ENCODE results near the gene ARMC12. TPM values are rescaled to one million over a fixed set of nuclear protein-coding genes. Genes with fewer than 3 reads are reported as not detected.

ARMC12 gene
- polyA plus RNA-seq, 1 donor (not counting 4 experiments of a cell fraction or from before 2014, with no cell fraction given), result 0.54 TPM

- Histone ChIP-seq H3K9ac (ENCODE audit: control insufficient read depth, extremely low read depth, insufficient read depth, low read length) (no peak overlapping the region), H3K4me2 (ENCODE audit: control insufficient read depth, extremely low read depth, insufficient read depth, low read depth, low read length) (no peak overlapping the region), H3K9me1 (ENCODE audit: control insufficient read depth, extremely low read depth, insufficient read depth, low read length) (no peaks in the 10 kb centered on the region), H3K27ac (ENCODE audit: control insufficient read depth, insufficient read depth, low read length) (no peak overlapping the region), H3K4me1 (ENCODE audit: control insufficient read depth, extremely low read depth, insufficient read depth, low read length) (no peaks in the 10 kb centered on the region), H2AFZ (ENCODE audit: control insufficient read depth, low read length) (no peak overlapping the region), H3K36me3 (ENCODE audit: control insufficient read depth in 2 of 2, extremely low read depth in 1 of 2, insufficient read depth in 2 of 2, low read length in 2 of 2) (no peaks in the 10 kb centered on the region), H3K9me3 (ENCODE audit: control insufficient read depth, low read depth, low read length) (no peaks in the 10 kb centered on the region), H3K79me2 (ENCODE audit: control insufficient read depth, insufficient read depth, low read length) (no peaks in the 10 kb centered on the region), H4K20me1 (ENCODE audit: control insufficient read depth, extremely low read depth, insufficient read depth, low read length) (no peaks in the 10 kb centered on the region), H3K27me3 (ENCODE audit: control insufficient read depth, extremely low read depth, insufficient read depth, low read length) (peaks cover 37% of the 10 kb centered on the region), H3K4me3 (ENCODE audit: control insufficient read depth in 2 of 3, extremely low read depth in 1 of 3, insufficient read depth in 2 of 3, low read depth in 1 of 3, low read length in 3 of 3) (no peak overlapping the region)
- no peak for DNase-seq (ENCODE audit: low read depth, low spot score)
- dilution Hi-C loops (cut with MboI; ENCODE audit: extremely low pct_ligation_motif_present, low sequenced_read_pairs), result no loop called here
- FAIRE-seq, result no peak
- TF ChIP-seq EZH2 (IDR thresholded peaks at IDR 0.05; ENCODE audit: low read length), result no peak
Measured at GRCh38 chr6:35790683-35791082, 53.9 kb downstream of the ARMC12 start.

GRCh38 chr6:35794536-35795452 lies 58.0 kb downstream of the ARMC12 start:
- no peak overlapping the region for H3K4me2 ChIP-seq (ENCODE audit: control insufficient read depth, extremely low read depth, insufficient read depth, low read depth, low read length)
- no peaks in the 10 kb centered on the region for H3K9me3 ChIP-seq (ENCODE audit: control insufficient read depth, low read depth, low read length)
- H3K79me2 ChIP-seq (ENCODE audit: control insufficient read depth, insufficient read depth, low read length), result no peaks in the 10 kb centered on the region
- dilution Hi-C loops (cut with MboI; ENCODE audit: extremely low pct_ligation_motif_present, low sequenced_read_pairs), result no loop called here
- no peaks in the 10 kb centered on the region for H3K36me3 ChIP-seq (ENCODE audit: control insufficient read depth in 2 of 2, extremely low read depth in 1 of 2, insufficient read depth in 2 of 2, low read length in 2 of 2)
- H3K27ac ChIP-seq (ENCODE audit: control insufficient read depth, insufficient read depth, low read length), result no peak overlapping the region
- DNase-seq (ENCODE audit: low read depth, low spot score) (no peak), FAIRE-seq (no peak)
- no peaks in the 10 kb centered on the region for H3K4me1 ChIP-seq (ENCODE audit: control insufficient read depth, extremely low read depth, insufficient read depth, low read length)
- no peaks in the 10 kb centered on the region for H4K20me1 ChIP-seq (ENCODE audit: control insufficient read depth, extremely low read depth, insufficient read depth, low read length)
- H3K9ac ChIP-seq (ENCODE audit: control insufficient read depth, extremely low read depth, insufficient read depth, low read length), result no peak overlapping the region
- peaks cover 2% of the 10 kb centered on the region for H3K27me3 ChIP-seq (ENCODE audit: control insufficient read depth, extremely low read depth, insufficient read depth, low read length)
- no peaks in the 10 kb centered on the region for H3K9me1 ChIP-seq (ENCODE audit: control insufficient read depth, extremely low read depth, insufficient read depth, low read length)
- H2AFZ ChIP-seq (ENCODE audit: control insufficient read depth, low read length), result no peak overlapping the region
- H3K4me3 ChIP-seq (ENCODE audit: control insufficient read depth in 2 of 3, extremely low read depth in 1 of 3, insufficient read depth in 2 of 3, low read depth in 1 of 3, low read length in 3 of 3), result no peak overlapping the region
- TF ChIP-seq, protein P1, sequence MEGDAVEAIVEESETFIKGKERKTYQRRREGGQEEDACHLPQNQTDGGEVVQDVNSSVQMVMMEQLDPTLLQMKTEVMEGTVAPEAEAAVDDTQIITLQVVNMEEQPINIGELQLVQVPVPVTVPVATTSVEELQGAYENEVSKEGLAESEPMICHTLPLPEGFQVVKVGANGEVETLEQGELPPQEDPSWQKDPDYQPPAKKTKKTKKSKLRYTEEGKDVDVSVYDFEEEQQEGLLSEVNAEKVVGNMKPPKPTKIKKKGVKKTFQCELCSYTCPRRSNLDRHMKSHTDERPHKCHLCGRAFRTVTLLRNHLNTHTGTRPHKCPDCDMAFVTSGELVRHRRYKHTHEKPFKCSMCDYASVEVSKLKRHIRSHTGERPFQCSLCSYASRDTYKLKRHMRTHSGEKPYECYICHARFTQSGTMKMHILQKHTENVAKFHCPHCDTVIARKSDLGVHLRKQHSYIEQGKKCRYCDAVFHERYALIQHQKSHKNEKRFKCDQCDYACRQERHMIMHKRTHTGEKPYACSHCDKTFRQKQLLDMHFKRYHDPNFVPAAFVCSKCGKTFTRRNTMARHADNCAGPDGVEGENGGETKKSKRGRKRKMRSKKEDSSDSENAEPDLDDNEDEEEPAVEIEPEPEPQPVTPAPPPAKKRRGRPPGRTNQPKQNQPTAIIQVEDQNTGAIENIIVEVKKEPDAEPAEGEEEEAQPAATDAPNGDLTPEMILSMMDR (optimal IDR thresholded peaks at IDR 0.05 in 1 of 3, IDR thresholded peaks at IDR 0.05 in 1 of 3, conservative IDR thresholded peaks at IDR 0.05 in 1 of 3; ENCODE audit: extremely low read depth in 1 of 3, insufficient read depth in 2 of 3, low read length in 3 of 3), result no peak
- TF ChIP-seq EZH2 (IDR thresholded peaks at IDR 0.05; ENCODE audit: low read length), result no peak
